ENCODE measurements around the gene TNFAIP2.

Gene TNFAIP2

DNA sequence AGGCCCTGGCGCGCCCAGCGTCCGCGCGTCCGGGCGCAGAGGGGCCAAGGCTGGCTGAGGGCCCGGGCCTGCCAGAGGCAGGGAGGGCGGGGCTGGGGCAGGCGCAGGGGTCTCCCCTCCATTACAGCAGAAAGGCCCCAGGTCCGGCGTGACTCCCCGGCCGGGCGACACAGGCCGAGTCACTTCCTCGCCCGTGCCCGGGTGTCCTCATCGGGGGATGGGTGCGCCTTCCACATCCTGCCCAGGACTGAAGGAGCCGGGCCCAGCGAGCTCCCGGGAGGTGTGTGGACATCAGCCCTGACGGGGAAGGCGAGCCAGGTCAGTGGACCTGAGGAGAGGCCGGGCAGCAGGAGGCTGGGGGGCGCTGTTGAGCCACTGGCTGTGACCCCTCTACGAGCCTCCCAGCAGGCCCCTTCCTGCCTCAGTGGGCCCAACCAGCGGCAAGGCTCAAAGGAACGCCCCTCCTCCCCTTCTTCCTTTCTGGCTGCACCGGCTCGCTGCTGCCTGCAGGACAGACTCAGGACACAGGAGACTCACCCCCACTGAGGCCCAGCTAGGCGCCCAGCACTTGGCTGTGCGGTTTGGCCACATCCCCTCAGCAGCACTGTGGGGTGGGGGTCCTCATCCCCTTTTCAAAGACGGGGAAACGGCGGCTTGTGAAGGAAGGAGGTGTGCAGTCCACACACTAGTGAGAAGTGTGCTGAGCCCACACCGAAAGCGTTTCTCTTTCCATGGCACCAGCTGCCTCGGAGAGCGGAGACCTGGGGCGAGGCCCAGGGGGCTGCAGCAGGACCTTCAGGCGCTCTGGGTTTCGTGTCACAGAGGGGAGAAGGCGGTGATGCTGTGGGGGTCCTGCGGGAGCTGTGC is 606 bp downstream of the TNFAIP2 start:
- DNase-seq: no peak

DNA sequence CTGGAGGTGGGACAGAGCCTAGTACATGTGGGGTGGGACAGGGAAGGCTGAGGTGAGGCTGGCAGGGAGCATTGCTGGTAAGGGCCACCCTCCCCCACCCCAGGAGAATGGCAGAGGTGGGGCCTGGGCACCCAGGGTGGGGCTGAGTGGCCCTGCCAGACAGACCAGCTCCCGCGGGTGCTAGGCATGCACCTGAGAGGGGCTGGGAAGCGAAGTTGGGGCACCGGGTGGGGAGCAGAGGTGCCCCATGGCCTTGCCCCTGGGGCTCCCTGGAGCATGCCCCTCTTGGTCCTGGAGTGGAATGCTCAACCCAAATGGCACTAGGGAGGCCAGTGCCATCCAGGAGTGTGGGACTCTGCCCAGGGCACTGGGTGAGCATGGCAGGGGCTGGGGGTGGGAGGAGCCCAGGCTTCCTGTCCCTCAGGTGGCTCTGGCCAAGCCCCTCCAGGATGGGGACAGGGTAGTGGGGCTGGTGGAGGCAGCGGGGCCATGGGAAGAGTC is 1.3 kb downstream of the TNFAIP2 start:
- no peak for DNase-seq

DNA sequence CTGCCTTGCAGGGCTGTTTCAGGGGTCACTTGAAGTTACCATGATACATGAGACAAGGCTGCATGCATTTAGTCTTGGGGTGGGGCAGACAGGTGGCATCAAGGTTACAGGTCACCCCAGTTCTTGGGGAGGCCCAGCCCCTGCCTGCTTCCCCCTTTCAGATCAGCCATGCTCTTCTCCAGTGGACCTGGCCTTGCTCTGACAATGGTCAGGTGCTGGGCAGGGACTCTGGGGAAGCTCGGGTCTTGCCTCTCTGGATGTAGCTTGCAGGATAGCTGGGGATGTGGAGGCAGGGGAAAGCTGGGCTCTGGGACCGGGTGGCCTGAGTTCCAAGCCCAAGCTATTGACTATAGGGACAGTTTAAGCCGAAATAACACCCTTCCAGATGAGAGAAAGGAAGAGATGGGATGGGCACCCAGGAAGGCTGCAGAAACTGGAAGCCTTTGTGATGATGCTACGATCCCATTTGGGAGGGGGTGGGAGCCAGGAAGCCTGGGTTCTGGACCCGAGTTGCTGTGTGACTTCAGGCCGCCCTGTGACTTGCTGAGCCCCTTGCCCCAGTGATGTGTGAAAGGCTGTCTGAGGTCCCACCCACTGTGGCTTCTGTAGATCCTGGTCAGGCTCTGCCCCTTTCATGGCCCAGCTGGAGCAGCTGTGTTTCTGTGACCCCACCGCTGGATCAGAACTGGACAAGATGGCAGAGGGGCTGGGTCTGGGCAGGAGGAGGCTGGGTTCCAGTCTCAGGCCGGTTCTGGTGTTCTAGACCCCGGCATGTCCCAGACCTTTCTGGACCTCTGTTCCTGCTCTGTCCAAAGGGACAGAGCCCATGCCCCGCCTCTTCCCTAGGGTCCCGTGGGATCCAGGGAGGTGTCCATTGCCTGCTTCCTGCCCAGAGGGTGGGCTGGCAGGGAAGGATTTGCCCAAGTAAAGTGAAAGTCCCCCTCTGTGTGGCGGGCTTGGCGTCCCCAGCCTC is 2.1 kb downstream of the TNFAIP2 start:
- no peak for DNase-seq

GRCh38 chr14:103126088-103126872 is 3.0 kb downstream of the TNFAIP2 start:
- no peak for DNase-seq

DNA sequence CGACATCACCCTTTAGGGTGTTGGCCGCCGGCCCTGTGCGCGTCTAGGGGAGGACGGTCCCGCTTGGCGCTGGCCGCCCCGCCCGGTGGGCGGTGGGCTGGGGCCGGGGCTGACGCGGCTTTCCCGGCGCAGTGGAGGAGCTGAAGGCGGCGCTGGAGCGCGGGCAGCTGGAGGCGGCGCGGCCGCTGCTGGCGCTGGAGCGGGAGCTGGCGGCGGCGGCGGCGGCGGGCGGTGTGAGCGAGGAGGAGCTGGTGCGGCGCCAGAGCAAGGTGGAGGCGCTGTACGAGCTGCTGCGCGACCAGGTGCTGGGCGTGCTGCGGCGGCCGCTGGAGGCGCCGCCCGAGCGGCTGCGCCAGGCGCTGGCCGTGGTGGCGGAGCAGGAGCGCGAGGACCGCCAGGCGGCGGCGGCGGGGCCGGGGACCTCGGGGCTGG is 3.6 kb downstream of the TNFAIP2 start:
- no peak for DNase-seq

GRCh38 chr14:103127356-103127755 is 4.1 kb downstream of the TNFAIP2 start:
- DNase-seq: no peak

DNA sequence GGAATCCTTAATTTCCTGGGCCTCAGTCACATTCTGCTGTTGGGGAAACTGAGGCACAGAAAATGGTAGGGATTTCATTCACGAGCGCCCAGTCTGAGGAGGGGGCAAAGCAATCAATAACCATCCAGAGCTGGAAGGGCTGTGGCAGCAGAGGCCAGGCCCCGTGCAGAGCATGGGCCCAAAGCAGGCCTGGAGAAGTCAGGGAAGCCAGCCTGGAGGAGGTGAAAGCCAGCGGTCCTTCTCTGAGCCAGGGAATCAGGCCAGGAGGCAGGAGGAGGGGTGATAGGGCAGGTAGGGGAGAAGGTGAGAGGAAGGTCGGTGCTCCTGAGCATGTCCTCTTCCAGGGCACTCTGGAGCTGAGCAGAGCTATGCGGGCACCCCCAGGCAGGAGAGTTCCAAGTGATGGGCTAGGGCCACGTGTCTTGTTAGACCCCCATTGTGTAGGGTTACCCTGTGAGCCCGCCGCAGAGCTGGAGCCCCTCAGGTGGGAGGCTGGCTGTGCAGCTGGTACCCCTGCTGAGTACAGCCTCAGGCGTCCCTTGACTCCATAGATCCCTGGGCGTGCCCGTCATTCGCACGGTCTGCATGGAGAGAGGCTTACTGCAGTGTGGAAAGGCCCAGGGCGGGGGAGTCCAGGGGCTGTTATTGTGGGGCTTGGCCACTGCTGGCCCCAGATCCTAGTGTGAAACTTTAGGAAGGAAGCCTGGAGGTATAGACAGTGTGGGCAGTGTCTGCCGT is 4.8 kb downstream of the TNFAIP2 start:
- no peak for DNase-seq

GRCh38 chr14:103128631-103129300 is 5.5 kb downstream of the TNFAIP2 start:
- no peak for DNase-seq

GRCh38 chr14:103129301-103130016 is 6.2 kb downstream of the TNFAIP2 start:
- DNase-seq: no peak

DNA sequence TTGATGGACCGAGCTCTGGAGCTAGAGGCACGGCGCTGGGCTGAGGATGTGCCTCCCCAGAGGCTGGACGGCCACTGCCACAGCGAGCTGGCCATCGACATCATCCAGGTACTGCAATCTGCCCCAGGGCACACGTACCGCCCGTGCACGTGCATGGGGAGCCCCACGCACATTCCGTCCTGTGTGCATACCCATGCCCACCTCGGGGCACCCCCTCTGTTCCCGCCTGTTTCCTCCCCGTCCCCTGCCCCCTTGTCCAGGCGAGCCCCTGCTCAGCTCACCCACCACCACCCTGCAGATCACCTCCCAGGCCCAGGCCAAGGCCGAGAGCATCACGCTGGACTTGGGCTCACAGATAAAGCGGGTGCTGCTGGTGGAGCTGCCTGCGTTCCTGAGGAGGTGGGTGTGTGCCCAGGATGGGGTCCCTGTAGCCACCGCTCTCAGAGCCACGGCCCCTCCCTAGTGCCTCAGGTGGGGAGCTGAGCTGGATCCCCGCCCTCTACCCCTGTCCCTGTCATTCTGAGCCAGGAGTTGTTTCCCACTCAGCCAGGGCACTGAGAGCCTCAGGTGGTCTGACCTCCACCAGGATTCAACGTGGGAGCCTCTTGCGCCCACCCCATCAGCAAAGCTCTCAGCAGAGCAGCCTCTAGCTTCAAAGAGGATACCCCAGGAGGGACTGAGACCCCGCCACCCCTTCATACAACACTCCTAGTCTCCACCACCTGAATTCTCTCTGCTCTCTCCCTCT is 6.9 kb downstream of the TNFAIP2 start:
- no peak for DNase-seq

GRCh38 chr14:103130965-103131364 is 7.7 kb downstream of the TNFAIP2 start:
- no peak for DNase-seq

DNA sequence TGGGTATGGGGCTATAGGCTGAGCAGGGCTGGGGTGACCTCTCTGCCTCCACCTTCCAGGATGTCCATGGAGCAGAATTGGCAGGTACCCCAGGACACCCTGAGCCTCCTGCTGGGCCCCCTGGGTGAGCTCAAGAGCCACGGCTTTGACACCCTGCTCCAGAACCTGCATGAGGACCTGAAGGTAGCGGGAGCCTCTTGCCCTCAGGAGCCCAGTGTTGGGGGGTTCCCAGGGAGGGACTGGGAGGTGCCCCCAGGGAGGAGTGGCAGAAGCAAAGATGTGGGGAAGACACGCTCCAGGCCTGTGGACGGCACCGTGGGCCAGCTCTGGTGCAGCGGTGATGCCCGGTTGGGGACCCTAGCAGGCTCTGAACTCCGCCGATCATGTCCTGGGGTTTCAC is 8.3 kb downstream of the TNFAIP2 start:
- no peak for DNase-seq

GRCh38 chr14:103132381-103133209 is 9.3 kb downstream of the TNFAIP2 start:
- no peak for DNase-seq

DNA sequence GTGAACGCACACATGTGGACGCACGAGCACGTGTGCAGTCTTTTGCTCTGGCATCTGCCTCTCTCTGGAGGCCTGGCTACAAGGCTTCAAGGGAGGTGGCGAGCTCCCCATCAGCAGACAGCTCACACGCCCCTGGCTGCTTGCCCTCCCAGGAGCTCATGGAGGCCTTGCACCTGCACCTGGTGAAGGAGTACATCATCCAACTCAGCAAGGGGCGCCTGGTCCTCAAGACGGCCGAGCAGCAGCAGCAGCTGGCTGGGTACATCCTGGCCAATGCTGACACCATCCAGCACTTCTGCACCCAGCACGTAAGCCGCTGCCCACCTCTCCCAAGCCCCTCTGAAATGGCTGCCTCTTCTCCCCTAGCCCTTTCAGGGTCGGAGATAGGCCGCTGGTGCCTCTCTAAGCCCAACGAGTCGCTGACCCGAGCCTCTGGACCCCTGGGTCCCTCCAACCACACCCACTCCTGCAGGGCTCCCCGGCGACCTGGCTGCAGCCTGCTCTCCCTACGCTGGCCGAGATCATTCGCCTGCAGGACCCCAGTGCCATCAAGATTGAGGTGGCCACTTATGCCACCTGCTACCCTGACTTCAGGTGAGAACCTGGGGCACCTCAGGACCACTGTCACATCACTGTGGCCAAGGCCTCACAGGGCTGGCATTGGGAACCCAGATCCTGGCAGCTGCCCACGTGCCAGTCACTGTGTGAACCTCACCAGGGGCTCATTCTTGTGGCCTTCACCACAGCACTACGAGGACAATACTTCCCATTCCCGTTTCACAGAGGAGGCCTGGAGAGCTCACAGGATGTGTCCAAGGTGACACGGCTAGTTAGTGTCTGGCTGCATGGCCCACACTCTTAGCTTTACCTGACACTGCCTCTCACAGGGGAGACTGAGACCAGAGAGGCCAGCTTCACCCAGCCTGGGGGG is 10.2 kb downstream of the TNFAIP2 start:
- no peak for DNase-seq

DNA sequence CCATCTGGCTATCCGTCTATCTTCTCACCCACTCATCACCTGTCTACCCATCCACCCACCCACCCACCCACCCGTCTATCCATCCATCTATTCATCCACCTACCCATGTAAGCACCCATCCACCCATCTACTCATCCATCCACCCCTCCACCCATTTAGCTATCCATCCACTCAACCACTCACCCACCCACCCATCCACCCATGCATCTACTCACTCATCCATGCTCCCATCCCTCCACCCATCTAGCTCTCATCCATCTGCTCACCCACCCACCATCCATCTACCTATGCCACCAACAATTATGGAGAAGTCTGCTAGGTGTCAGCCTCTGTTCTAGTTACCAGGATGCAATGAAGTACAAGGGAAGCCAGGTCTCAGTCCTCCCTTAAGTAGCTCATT is 11.1 kb downstream of the TNFAIP2 start:
- no peak for DNase-seq

DNA sequence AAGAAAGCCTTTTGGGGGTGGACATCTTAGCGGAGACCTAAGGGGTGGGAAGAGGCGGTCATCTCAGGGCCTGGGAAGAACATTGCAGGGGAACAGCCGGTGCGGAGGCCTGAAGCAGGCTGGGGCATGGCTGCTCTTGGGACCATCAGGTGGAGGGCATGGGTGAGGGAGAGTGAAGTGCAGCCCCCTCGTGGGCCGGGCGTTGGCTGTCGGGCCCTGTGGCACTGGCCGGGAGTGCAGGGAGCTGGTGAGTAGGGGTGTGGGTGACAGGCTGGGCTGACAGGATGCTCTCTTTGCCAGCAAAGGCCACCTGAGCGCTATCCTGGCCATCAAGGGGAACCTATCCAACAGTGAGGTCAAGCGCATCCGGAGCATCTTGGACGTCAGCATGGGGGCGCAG is 11.7 kb downstream of the TNFAIP2 start:
- DNase-seq: no peak

- DNase-seq: no peak
Measured at GRCh38 chr14:103135333-103136260, 12.3 kb downstream of the TNFAIP2 start.

Data from CD4-positive, alpha-beta T cell treated with Interferon alpha-2 for 1 hour (primary cell).